Measurements from ENCODE around the gene TAP1.

TAP1 gene

GRCh38 chr6:32862725-32863124 lies 9.2 kb upstream of the TAP1 start:
- DNase-seq = no peak

- no peak for DNase-seq
Observed at GRCh38 chr6:32860674-32861073, 7.2 kb upstream of the TAP1 start.

- no peak for DNase-seq
Observed at GRCh38 chr6:32858194-32858593, 4.7 kb upstream of the TAP1 start.

GRCh38 chr6:32857156-32857891 lies 3.8 kb upstream of the TAP1 start:
- no peak for DNase-seq

GRCh38 chr6:32855467-32856174 lies 2.1 kb upstream of the TAP1 start:
- DNase-seq = no peak

- no peak for DNase-seq
Observed at GRCh38 chr6:32854376-32855178, 1.1 kb upstream of the TAP1 start.

- DNase-seq = peak; percentile 48
Observed at GRCh38 chr6:32852844-32853540, 512 bp downstream of the TAP1 start.

GRCh38 chr6:32852018-32852843 lies 1.3 kb downstream of the TAP1 start:
- DNase-seq = no peak

- DNase-seq = no peak
Observed at GRCh38 chr6:32851025-32851424, 2.5 kb downstream of the TAP1 start.

- DNase-seq = no peak
Observed at GRCh38 chr6:32849126-32849525, 4.4 kb downstream of the TAP1 start.

GRCh38 chr6:32847795-32848194 lies 5.7 kb downstream of the TAP1 start:
- DNase-seq = no peak

GRCh38 chr6:32847004-32847403 lies 6.5 kb downstream of the TAP1 start:
- no peak for DNase-seq

GRCh38 chr6:32845384-32845884 lies 8.1 kb downstream of the TAP1 start:
- no peak for DNase-seq

GRCh38 chr6:32844839-32845383 lies 8.6 kb downstream of the TAP1 start:
- no peak for DNase-seq

- DNase-seq = peak; percentile 59
Observed at GRCh38 chr6:32843979-32844838, 9.3 kb downstream of the TAP1 start, which contains the start of gene PSMB8. Gene PSMB8 (minus strand): TSS chr6:32844047. CDS start chr6:32843996, 51 bp downstream.

- DNase-seq = no peak
Observed at GRCh38 chr6:32843331-32843978, 10.0 kb downstream of the TAP1 start.

GRCh38 chr6:32842690-32843089 lies 10.8 kb downstream of the TAP1 start:
- no peak for DNase-seq

- no peak for DNase-seq
Observed at GRCh38 chr6:32842021-32842650, 11.4 kb downstream of the TAP1 start.

- DNase-seq = no peak
Observed at GRCh38 chr6:32840604-32841246, 12.8 kb downstream of the TAP1 start.
